Gastroesophageal sphincter (tissue), 3 donors: ENCODE data around the gene FAM168A.

Experiments used
- EP300 ChIP-seq: sonication (generic); formaldehyde crosslinking; IDR thresholded peaks from one replicate; pipeline ENCODE4 v1.6.1; 2017; ENCODE audit warnings: antibody characterized with exemption, mild to moderate bottlenecking
- POLR2A ChIP-seq, 2 donors: fragments of 450-650 bp; IDR thresholded peaks; one replicate each; pipeline ENCODE4 v1.6.1; 2017; ENCODE audit warnings: antibody characterized with exemption in 2 of 2, mild to moderate bottlenecking in 2 of 2, moderate library complexity in 1 of 2
- POLR2AphosphoS5 ChIP-seq: sonication (generic); formaldehyde crosslinking; IDR thresholded peaks from one replicate; pipeline ENCODE4 v1.6.1; 2017; ENCODE audit warnings: antibody characterized with exemption
- TF ChIP-seq, protein P1 (sequence below), 4 experiments: fragments of 200-600 bp in 2 of 4; fragments of 450-650 bp in 2 of 4; sonication (generic) in 1 of 4; IDR thresholded peaks; one replicate each; pipeline ENCODE4 v1.5.1; 2017 to 2019; ENCODE audit warnings: antibody characterized with exemption in 4 of 4, mild to moderate bottlenecking in 2 of 4, moderate library complexity in 2 of 4

DNA sequence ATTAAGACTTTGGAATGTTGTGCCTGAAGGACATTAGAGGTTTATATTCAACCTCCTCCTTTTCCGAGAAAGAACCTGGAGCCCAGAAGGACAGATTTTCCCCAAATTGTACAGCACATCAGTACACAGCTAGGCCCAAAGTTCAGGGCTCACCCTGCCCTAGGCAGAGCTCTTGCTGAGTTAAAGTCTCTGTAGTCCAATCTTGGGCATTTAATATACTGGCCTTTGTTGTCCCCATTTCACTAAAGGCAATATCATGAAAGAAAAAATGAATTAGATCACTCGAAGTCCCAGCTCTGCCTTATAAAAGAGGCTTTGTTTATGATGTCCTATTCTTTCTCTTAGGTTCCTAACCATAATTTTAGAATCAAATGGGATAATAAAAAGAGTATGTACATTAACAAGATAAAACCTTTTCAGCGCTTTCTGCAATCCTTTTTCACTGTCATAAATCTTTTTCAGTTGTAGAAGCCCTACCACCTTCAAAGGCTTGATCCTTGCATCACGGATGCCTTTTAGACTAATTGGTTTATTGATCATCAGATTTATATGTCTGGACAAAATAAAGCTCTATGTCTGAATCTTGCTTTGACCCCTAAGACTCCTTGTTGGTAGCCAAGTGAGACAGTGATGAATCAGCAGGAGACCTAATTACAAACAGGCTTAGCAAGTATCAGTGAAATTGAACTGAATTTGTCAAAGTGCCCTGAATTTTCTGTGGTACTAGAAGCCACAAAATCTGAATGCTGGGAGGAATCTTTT lies 181.9 kb downstream of the FAM168A start:
- TF ChIP-seq, protein P1, sequence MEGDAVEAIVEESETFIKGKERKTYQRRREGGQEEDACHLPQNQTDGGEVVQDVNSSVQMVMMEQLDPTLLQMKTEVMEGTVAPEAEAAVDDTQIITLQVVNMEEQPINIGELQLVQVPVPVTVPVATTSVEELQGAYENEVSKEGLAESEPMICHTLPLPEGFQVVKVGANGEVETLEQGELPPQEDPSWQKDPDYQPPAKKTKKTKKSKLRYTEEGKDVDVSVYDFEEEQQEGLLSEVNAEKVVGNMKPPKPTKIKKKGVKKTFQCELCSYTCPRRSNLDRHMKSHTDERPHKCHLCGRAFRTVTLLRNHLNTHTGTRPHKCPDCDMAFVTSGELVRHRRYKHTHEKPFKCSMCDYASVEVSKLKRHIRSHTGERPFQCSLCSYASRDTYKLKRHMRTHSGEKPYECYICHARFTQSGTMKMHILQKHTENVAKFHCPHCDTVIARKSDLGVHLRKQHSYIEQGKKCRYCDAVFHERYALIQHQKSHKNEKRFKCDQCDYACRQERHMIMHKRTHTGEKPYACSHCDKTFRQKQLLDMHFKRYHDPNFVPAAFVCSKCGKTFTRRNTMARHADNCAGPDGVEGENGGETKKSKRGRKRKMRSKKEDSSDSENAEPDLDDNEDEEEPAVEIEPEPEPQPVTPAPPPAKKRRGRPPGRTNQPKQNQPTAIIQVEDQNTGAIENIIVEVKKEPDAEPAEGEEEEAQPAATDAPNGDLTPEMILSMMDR (IDR thresholded peaks at IDR 0.05): no peak
- TF ChIP-seq POLR2AphosphoS5 (no peak), POLR2A (IDR thresholded peaks at IDR 0.05) (no peak), EP300 (no peak)
